ENCODE results near the gene AOC2.
"Not testable (repeated sequence)": the region's sequence is repeated elsewhere in the genome, so short reads cannot be mapped to it uniquely, and the experiment has no call there.

AOC2 gene

DNA sequence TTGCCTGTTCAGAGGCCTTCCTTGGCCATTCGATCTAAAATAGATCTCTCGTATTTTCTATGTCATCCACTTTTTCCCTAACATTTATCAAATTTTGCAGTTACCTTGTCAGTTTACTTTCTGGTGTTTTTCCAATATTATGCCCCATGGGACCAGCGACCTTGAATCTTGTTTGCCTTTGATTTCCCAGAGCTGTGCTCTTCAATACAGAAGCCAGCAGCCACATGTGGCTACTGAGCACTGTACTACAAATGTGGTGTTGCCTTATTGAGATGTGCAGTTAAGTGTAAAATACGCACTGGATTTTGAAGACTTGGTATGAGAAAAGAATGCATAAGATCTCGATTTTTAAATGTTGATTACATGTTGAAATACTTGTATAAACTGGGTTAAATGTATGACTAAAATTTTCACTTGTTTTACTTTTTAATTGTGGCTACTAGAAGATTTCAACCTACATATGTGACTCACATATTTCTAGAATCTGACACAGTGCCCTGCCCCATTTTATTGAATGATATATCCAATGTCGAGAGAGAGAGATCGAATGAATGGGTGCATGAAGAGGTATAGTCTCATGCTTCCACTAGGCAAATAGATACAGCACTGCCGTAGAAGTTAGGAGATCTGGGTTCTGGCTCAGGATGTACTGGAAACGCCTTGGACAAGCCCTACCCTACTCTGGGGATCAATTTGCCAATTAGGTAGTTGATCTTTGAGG is 12.0 kb upstream of the AOC2 start:
- DNase-seq: no peak

DNA sequence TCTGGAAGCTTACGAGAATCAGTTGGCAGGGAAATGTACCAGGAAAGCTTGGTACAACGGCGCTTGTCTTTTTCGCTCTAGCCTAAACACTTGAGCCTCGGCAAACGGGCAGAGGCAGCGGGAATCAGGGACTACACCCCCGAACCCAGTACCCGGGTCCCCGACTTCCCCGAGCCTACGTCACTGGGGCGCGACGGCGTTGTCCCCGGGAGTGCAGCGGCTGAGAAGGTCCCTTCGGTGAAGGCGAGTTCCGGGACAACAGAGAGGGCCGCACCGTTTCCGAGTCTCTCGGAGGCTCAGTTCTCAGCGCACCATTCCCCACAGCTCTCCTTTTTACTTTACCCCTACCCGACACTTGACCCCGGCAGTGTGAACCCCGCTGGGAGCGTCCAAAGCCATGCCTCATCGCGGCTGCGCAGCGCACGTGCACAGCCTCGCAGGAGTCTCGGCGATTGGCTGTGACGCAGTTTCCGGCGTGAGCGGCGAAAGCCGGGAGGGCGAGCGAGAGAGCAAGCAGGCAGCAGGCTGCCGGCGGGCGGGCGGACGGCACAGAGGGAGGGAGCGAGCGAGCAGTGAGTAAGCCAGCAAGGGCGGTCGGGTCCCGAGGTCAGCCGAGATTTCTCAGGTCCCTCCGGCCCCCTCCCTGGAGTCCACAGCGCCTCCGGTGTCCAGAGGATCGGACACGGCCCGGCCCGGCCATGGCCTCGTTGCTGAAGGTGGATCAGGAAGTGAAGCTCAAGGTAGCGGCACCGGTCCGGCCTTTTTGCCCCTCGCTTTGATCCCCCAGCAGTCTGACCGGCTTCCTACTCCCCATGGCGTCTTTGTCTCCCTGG is 11.2 kb upstream of the AOC2 start, which contains the start of gene PSME3:
TSS of gene PSME3 (plus strand) at position 464 of the 833 bp plus-strand sequence. CDS start at position 699, 235 bp downstream.
- DNase-seq: peak; percentile 89 to 91

DNA sequence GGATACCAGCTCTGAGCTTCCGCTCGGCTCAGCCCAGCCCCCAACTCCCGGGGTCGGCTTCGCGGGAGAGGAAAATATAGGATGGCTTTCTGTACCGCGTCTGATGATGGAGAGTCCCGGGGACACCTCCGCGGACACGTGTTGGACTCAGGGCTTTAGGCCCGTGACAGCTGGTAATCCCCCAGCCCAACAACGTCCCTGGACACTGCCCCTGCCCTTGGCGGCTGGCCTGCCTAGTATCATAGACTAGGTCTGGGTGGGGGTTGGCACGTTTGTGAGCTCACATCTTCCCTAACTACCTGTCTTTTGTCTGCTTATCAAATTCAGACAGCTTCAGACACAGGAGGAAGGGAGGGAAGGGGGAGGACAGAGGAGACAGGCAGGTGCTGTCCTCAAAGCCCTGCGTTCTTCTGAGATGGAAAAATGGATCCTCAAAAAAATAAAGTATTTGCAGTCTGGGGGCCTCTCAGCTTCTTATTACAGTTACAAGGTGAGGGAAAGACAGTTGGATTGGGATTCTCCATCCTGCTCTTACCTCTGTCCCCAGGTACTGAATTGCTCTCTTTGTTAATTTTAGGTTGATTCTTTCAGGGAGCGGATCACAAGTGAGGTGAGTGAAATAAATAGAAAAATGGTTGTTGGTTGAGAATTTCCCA is 10.5 kb upstream of the AOC2 start:
- no peak for DNase-seq

DNA sequence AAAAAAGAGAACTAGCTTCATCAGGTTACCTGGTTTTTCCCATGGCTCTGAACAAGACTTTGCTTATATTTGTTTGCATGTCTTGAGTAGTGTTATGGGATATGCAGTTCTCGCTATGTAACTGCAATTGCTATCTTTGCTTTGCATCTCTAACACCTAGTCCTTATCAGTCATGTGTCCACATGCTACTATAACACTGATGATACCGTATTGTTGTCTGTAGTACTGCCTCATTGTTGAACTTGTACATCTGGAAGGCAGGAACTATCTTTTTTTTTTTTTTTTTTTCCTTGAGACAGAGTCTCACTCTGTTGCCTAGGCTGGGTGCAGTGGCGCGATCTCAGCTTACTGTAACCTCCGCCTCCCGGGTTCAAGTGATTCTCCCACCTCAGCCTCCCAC is 8.6 kb upstream of the AOC2 start:
- no peak for DNase-seq

DNA sequence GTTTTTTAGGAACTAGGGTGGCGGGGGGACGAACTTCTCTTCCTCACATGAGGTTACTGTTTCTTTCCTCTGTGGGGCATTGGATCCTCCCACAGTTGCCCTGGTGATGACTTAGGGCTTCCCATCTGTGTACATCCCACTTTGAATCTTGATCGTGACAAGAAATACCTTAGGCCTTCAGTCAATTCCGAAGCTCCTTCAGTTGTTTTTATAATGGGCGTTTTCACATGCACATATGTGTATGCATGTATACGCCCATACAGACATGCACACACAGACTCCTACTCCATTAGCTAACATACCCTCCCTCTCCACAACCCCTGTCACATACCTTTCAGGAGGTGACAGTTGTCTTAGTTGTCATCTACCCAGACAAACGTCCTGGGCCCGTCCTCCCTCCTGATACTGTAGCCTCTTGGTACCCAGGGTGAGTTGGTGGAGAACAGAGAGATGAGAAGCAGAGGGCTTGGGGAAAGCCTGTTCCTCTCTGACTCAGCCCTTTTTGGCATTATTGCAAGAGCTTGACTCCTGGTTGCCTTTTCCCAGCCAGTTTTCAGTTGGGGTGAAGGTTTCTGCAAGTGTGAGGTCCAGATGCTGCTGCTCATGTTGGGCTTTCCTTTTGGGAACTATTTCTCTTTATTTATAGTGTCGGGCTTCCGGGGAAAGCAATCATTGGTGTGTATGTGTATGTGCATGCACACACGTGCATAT is 2.2 kb upstream of the AOC2 start:
- no peak for DNase-seq

DNA sequence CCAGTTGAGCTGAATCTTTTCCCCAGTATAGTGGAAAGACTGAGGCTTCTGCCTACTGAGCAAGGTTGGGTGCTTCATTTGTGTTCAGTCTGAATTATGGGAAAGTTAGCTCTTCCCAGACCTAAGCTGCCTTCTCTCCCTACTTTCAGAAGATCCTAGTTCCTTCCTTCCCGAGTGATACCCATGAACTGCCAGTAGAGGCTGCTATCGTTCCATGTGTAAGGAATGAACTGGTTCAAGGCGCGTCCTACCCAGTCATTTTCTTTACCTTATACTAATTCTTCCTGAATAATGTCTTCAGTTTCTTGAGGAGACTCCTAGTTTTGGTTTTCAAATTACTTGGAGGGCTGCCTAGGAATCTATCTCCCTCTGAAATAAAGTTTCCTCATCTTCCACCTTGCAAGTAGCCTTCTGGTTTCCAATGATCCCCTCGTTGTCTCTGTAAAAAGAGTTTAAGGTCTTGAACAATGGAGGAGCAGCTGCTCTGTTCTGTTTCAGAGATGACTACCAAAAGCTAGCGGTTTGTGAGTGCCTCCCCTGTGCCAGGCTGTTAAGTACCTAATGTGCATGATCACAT is 934 bp upstream of the AOC2 start:
- peak; percentile 11 to 18 for DNase-seq

DNA sequence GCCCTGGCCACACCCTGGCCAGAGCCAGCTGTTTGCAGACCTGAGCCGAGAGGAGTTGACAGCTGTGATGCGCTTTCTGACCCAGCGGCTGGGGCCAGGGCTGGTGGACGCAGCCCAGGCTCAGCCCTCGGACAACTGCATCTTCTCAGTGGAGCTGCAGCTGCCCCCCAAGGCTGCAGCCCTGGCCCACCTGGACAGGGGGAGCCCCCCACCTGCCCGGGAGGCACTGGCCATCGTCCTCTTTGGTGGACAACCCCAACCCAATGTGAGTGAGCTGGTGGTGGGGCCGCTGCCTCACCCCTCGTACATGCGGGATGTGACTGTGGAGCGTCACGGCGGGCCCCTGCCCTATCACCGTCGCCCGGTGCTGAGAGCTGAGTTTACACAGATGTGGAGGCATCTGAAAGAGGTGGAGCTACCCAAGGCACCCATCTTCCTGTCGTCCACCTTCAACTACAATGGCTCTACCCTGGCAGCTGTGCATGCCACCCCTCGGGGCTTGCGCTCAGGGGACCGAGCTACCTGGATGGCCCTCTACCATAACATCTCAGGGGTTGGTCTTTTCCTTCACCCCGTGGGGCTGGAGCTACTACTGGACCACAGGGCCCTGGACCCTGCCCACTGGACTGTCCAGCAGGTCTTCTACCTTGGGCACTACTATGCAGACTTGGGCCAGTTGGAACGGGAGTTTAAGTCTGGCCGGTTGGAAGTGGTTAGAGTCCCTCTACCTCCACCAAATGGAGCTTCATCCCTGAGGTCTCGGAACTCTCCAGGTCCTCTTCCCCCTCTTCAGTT is 578 bp downstream of the AOC2 start:
- no peak for DNase-seq

DNA sequence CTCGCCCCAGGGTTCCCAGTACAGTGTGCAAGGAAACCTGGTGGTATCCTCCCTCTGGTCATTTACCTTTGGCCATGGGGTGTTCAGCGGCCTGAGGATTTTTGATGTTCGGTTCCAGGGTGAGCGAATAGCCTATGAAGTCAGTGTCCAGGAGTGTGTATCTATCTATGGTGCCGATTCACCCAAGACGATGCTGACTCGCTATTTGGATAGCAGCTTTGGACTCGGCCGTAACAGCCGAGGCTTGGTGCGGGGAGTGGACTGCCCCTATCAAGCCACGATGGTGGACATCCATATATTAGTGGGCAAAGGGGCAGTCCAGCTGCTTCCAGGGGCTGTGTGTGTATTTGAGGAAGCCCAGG is 1.2 kb downstream of the AOC2 start:
- DNase-seq: no peak

DNA sequence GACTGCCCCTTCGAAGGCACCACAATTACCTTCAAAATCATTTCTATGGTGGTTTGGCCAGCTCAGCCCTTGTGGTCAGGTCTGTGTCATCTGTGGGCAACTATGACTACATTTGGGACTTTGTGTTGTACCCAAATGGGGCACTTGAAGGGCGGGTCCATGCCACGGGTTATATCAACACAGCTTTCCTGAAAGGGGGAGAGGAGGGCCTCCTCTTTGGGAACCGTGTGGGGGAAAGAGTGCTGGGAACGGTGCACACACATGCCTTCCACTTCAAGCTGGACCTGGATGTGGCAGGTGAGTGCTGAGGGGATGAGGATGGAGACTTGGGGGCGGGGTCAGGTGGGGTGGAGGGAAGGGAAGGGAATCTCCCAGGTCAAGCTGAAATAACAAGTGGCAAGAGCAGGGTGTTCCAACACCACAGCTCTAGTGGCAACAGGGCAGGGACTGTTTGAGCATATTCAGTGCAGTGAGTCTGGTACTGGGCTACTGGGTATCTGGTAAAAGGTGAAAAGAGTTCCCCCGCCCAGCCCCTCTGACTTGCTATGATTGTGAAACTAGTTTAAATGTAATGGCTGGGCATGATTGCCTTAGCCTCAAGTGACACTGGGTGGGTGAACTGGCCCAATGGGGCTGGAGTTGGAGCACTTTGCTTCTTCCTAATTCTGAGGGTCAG is 1.7 kb downstream of the AOC2 start:
- no peak for DNase-seq

DNA sequence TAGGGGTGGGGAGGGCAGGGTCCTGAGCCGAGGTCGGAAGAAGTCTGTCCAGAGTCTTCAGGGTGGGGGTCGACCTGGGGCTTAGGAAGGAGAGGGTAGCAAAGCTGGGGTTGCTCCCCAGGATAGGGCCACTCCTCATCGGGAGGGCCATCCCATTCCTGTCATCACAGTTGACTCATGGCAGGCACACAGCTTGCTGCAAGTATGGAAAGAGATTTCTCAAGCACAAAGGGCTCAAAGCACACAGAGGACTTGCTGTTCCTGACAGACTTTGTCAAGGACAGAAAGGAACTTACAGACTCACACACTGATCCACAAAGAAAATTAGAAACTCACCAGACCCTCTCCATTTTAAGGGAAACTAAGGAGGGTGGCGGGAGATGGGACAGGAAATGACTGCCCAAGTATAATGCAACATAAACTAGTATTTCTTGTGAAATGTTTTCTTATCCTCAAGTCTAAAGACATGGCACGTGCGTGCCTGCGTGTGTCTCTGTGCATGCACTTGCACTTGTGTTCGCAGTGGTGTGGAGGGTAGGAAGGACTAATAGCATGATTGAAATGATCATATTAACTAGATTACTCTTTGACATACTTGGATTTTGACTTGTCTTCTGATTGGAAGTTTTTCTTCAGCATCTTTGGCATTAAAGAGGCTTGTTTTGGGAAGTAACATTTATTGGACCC is 2.4 kb downstream of the AOC2 start:
- no peak for DNase-seq

DNA sequence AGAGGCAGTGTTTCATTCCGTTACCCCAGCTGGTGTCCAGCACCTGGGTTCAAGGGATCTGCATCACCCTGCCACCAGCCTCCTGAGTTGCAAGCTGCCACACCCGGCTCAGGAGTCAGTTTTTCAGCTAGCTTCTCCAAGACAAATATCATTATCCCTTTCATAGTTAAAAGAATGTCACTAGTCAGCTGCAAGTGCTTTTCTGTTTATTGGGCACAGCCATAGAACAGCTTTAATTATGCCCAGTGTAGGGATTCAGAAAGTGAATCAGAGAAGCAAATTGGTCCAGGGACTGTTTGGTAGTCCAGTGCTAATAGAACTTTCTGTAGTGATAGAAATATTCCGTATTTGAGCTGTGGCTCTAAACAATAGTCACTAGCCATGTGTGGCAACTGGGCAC is 3.7 kb downstream of the AOC2 start:
- no peak for DNase-seq

DNA sequence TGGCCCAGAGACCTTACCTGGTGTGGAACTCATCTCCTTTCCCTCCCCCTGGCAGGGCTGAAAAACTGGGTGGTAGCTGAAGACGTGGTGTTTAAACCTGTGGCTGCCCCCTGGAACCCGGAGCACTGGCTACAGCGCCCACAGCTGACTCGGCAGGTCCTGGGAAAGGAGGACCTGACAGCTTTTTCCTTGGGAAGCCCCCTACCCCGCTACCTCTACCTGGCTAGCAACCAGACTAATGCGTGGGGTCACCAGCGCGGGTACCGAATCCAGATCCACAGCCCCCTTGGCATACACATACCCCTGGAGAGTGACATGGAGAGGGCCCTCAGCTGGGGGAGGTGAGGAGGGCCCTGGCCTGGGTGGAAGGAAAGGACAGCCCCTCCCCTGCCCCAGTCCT is 4.7 kb downstream of the AOC2 start:
- DNase-seq: no peak

DNA sequence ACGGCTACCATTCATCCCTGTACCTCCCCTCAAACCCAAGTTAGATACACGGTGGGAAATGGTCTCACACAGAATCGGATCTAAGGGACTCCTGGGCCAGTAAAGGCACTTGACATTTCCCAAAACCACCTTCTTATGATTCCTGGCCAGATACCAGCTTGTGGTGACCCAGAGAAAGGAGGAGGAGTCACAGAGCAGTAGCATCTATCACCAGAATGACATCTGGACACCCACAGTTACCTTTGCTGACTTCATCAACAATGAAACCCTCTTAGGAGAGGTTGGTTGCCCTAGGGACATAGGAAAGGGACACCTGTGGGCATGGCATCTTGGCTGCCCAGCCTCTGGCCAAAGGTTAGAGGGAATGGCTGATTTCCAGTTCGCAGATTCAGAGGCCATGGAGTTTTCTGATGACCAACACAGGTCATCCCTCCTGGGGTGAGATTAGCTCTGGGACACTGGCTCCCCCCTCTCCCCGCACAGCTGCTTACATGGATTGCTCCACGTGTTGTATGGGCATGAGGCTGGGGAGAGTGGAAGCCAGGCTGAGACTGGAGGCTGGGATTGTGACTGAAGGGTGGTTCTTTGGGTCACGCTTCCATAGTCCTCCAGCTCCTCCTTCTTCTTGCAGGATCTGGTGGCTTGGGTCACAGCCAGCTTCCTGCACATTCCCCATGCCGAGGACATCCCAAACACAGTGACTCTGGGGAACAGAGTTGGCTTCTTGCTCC is 5.2 kb downstream of the AOC2 start:
- no peak for DNase-seq

DNA sequence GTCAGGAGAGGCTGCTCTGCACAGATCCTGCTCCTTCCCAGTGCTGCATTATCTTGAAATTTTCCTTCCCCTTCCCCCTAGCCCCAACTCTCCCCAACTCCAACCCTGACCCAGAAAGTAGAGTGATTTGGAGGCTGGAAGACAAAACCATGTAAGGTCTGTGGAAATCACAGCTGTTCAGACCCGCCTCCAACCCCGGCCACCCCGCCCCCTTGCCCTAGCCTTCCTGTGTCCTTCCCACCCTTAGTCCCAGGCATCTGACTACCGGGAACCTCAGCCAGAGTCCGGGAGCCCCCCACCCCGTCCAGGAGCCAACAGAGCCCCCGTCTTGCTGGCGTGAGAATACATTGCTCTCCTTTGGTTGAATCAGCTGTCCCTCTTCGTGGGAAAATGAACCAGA is 6.6 kb downstream of the AOC2 start, which contains the start of gene AOC3:
TSS of gene AOC3 (plus strand) at position 246 of the 400 bp plus-strand sequence. CDS start at position 391, 145 bp downstream.
- DNase-seq: no peak

DNA sequence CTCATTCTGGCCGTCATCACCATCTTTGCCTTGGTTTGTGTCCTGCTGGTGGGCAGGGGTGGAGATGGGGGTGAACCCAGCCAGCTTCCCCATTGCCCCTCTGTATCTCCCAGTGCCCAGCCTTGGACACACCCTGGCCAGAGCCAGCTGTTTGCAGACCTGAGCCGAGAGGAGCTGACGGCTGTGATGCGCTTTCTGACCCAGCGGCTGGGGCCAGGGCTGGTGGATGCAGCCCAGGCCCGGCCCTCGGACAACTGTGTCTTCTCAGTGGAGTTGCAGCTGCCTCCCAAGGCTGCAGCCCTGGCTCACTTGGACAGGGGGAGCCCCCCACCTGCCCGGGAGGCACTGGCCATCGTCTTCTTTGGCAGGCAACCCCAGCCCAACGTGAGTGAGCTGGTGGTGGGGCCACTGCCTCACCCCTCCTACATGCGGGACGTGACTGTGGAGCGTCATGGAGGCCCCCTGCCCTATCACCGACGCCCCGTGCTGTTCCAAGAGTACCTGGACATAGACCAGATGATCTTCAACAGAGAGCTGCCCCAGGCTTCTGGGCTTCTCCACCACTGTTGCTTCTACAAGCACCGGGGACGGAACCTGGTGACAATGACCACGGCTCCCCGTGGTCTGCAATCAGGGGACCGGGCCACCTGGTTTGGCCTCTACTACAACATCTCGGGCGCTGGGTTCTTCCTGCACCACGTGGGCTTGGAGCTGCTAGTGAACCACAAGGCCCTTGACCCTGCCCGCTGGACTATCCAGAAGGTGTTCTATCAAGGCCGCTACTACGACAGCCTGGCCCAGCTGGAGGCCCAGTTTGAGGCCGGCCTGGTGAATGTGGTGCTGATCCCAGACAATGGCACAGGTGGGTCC is 7.2 kb downstream of the AOC2 start:
- DNase-seq: not testable (repeated sequence)

DNA sequence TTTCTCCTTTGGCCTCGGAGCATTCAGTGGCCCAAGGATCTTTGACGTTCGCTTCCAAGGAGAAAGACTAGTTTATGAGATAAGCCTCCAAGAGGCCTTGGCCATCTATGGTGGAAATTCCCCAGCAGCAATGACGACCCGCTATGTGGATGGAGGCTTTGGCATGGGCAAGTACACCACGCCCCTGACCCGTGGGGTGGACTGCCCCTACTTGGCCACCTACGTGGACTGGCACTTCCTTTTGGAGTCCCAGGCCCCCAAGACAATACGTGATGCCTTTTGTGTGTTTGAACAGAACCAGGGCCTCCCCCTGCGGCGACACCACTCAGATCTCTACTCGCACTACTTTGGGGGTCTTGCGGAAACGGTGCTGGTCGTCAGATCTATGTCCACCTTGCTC is 8.0 kb downstream of the AOC2 start:
- no peak for DNase-seq

DNA sequence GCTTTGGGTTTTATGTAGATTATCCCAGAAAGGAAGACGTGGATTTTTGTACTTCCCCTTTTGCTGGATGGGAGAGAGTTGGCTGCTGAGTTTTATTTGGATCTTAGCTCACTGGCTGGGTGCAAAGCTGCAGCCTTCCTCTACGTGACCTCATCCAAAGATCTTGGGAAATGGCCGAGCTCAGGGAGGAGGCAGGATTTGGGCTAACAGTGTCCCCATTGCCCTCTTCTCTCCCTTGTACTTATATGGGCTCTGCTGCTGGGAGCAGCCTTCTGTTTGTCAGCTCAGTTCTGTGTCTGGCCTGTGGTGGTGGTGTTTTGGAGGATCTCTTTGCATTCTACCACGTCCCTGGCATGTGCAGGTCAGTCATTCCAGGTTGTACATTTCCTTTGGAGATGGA is 8.6 kb downstream of the AOC2 start:
- DNase-seq: no peak

DNA sequence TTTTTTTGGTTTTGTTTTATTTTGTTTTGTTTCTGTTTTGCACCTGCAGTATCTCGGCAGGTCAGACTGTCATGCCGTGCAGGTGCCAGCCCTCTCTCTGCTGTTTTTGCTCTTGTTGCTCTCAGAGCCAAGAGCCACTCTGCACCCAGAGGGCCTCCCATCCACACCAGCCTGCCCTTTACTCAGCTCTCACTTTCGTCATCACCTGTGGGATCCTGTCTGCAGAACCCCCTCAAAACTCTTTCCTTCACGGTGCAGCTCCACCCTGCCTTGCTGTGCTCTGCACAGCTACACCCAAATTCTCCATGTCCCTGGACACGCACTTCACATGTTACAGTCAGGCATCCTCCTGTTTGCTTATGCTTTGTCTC is 9.2 kb downstream of the AOC2 start:
- DNase-seq: no peak

Data from CD4-positive, alpha-beta T cell treated with Interleukin-1 beta for 1 hour (primary cell).